Stimulated activated CD8-positive, alpha-beta memory T cell treated with anti-CD3 and anti-CD28 coated beads, Interleukin-4, amount 100 ng/mL, for 48 hours (primary cell): Measurements from ENCODE around the gene EEF1AKMT3.
A peak's percentile ranks its signal among the peaks of the same experiment; 100 is the strongest.

Experiments
- DNase-seq: peaks from one replicate; pipeline ENCODE4 v3.0.0-alpha.2; 2020

The EEF1AKMT3 gene

DNA sequence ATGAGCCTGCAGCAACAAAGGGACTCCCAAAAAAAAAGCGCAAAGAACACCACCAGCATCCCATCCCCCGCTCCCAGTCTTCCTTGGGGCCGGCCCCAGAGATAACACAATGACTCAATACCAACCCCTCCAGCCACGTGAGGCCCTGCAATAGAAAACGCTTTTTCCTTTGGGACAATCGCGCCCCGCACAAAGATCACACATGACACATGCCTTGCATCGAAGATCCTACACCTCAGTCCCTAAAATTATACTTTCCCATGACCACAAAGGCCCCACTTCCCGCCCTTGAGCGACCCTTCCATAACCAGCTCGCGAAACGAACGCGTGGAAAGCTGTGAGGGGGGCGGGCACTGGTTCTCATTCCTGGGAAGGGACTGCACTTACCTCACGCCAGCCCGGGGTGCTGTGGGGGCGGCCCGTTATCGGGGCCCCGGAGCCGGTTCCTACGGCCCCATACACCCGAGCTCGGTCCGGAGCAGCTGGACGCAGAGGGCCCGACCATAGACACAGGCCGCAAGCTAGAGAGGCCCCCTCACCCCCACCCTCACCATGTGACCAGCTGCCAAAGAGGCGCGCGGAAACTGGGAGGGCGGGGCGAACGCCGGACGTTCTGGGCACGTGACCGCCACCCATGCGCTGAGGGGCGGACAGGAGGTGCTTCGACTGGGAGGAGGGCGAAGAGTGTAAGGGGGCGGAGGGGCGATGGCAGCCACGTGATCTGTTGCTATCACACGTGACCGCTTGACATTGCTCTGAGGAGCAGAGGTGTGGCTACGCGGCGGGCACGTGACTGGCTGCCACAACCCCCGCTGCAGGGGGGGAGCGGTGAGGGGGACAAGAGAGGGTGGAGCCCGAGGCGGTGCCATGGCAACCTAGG lies 20.4 kb upstream of the EEF1AKMT3 start, which contains the start of gene CDK4:
CDK4 (minus strand) TSS at position 523 of the 880 bp plus-strand sequence. CDS start 593 bp downstream, outside the sequence.
- DNase-seq: peak; percentile 98

DNA sequence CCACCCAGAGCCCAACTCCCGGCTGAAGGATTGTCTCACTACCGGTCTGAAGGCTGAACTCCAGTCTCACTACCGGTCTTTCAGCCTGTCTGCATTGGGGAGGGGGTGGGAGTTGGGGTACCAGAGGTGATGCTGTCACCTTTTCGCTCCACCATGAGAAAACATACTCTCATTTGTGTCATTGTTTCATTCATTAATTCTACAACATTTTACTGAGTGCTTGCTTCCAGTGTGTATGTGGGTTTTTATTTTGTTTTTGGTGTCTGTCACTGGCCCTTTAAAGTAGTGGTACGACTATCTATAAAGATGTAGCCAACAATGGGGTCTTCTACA lies 19.8 kb upstream of the EEF1AKMT3 start:
- DNase-seq: no peak

DNA sequence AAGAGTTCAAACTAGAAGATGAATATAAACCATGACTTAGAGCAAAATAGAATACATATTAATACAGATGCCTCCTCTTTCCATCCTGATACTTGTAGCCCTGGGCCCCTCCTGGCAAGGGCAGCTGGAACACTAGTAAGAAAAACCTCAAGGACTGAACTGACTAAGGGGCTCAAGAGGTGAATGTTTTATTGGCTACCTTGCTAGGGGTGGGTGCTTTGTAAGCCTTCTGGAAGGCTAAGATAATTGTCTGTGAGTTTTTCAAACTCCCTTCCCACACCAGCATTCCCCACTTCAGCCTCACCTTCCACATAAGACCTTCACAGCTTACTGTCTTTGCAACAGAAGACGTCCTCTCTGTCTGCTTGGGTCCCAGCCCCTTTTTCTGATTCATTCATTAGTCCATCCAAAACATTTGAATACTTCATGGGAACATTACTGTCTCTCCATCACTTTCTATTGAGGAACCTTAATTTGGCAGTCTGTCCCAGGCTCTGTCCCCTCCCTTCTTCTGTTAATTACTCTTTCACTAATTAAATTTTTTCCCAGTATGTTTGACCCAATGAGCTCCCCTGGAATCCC lies 18.6 kb upstream of the EEF1AKMT3 start:
- no peak for DNase-seq

DNA sequence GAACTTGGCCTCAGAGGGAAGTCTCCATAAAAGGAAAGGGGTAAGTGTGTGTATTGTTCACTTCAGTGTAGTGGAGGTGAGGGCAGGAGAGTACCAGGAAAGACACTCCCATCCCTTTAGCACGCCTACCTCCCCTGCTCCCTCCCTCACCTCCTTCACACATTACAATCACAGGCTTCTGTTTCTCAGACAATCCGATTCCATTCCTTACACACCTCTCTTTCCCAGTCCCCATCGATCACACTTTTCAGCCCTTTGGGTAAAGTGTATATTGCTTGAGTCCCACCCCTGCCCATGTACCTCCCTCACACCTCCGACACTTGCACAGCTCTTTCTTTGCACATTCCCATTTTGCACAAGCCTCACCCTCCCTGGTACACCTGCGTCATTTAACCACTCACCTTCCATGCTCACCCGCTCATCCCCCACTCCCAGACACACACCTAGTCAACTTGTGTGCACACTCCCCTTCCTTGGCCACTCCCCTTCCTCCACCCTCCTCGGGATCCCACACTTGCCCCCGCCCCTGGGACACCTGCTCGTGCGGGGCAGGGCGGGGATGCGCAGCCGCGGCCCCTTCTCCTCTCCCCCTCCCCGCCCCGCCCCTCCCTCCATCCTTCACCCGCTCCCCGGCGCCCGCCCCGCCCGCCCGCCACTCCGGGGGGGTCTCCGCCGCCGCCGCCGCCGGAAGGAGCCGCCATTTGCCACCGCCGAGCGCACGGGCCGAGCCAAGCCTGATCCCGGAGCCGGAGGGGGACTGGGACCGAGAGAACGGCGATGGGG lies 17.8 kb upstream of the EEF1AKMT3 start, which contains the start of gene MARCHF9:
MARCHF9 (plus strand) TSS at position 693 of the 783 bp plus-strand sequence. CDS start 426 bp downstream, outside the sequence.
- DNase-seq: peak; percentile 88

DNA sequence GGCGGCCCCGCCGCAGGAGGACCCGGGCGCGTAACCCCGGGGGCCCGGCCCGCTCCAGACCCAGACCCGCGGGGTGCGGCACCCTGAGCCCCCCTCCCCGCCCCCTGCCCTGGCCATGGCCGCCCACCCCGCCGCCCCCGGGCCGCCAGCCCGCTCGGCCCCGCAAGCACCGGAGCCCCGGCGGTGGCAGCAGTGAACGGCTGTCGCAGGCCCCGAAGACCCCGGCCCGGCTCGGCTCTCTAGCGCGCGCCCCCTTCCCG lies 17.3 kb upstream of the EEF1AKMT3 start:
- DNase-seq: no peak

DNA sequence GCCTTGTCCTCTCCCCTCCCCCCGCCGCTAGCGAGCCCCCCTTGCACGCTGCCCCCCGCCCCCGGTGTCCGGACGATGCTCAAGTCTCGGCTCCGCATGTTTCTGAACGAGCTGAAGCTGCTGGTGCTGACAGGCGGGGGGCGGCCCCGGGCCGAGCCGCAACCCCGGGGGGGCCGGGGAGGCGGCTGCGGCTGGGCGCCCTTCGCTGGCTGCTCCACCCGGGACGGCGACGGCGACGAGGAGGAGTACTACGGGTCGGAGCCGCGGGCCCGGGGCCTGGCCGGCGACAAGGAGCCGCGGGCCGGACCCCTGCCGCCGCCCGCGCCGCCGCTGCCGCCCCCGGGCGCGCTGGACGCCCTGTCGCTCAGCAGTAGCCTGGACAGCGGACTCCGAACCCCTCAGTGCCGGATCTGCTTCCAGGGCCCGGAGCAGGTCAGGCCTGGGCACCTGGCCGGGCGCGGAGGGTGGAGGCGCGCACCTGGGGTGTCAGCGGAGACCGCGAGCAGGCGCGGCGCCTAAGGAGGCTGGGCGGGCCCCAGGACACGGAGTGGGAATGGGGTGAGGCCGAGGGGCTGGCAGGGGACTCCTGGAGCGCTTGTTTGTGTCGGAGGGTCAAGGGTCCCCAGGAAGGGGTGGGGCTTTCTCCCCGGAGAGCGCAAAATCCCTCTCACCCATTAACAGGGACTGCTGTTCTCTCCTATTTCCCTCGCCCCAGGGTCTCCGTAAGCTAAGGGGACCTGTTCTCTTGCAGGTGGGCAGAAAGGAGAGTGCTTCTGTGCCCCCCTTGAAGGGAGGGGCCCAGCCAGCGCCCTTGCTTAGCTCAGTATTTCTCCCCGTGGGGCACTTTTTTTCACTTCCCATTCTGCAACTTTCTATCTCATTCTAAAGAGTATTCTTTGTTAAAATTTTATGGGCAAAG lies 16.7 kb upstream of the EEF1AKMT3 start:
- DNase-seq: no peak

DNA sequence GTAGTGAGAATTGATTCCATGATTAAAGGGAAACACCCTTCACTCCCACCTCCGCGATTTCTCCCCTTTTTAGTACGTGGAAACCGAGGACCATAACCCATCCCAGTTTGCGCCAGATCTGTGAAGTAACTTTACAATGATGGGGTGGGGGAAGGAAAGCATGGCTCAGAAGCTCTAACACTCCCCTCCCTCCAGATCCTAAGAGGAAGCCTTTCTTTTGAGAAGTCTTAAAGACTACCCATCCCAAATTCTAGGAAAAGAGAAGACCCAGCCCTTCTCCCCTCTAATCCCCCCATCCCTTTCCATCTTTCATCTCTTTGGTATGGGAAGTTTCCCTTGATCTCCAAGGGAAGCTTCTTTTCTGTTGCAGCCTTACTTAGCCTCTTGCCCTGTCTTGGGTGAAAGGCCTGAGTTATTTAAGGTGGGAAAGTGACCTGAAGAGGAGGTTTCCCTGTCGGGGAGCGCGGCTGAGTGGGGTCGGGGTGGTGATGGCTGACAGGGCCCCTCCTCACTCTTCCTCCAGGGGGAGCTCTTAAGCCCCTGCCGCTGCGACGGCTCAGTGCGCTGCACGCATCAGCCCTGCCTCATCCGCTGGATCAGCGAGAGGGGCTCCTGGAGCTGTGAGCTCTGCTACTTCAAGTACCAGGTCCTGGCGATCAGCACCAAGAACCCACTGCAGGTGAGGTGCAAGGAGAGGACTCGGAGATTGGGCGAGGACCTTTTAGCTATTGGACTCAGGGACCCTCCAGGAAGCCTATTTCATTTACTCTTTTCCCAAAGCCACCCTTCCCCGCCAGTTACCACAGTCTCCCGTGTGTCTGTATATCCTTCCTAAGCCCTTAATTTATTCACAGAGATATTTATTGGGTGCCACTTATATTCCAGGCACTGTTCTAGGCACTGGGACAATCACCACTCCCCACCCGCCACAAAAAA lies 15.7 kb upstream of the EEF1AKMT3 start:
- peak; percentile 83 for DNase-seq

DNA sequence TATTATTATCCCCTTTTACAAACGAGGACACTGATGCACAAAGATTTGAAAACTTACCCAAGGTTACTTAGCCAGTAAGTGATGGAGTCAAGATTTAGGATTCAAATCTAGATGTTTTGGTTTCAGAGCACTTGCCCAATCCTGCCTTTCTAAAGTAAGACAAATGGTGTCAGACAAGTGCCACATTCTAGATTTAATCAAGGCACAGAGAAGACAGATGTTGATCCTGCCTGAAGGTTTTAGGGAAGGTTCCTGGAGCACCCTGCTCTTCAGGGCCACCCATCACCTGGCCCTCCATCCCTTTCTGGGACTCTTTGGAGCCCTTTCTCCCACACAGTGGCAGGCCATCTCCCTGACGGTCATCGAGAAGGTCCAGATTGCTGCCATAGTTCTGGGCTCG lies 14.6 kb upstream of the EEF1AKMT3 start:
- no peak for DNase-seq

DNA sequence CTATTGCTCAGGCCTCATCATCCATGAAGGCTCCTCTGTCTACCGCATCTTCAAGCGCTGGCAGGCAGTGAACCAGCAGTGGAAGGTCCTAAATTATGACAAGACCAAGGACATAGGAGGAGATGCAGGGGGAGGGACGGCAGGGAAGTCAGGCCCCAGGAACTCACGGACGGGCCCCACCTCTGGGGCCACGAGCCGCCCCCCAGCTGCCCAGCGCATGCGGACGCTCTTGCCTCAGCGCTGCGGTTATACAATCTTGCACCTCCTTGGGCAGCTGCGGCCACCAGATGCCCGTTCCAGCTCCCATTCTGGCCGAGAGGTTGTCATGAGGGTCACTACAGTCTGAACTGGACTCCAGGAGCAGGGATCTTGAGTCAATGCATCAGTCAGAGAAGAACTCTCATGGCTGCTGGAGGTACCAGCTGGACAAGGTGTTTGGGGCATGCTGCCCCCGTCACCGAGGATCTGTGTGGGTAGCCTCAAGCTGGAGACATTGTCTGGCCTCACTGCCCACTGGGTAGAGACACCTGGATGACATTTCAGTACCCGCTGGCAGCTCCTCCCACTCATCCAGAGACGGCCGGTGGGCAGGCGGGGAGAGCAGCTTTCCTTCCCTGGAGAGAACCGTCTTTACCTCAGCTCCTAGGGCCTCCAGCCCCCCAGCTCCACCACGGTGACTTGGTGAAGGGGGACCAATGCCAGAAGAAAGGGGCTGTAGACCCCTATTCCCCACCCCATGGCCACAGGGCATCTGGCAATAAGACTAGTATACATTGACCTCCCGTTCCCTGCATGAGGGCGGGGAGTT lies 13.7 kb upstream of the EEF1AKMT3 start:
- no peak for DNase-seq

DNA sequence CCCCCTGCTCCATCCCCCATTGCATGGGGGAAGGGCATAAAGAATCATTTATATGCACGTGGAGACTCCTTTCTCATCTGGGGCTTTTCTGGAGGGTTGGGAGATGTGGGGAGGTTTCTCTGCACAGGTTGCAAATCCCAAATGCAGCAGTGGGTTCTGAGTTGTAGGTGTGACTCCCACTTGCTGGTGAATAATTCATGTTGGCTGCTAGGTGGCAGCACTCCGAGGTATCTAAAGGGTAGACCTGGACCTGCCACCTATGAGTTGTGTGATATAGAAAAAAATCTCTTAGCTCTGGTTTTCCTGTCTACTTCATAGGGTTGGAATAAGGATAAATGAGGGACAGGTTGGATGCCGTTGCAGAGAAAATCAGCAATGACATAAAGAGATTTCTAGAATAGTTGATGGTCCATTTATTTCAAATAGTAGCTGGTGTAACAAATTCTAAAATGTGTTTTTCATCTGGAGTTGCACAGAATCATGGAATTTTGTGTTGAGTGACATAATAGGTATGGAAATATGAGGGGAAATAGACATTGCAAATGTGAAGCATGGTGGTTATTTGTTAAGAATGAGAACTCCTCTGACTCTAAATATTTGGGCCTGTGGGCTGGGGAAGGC lies 12.9 kb upstream of the EEF1AKMT3 start:
- DNase-seq: no peak

DNA sequence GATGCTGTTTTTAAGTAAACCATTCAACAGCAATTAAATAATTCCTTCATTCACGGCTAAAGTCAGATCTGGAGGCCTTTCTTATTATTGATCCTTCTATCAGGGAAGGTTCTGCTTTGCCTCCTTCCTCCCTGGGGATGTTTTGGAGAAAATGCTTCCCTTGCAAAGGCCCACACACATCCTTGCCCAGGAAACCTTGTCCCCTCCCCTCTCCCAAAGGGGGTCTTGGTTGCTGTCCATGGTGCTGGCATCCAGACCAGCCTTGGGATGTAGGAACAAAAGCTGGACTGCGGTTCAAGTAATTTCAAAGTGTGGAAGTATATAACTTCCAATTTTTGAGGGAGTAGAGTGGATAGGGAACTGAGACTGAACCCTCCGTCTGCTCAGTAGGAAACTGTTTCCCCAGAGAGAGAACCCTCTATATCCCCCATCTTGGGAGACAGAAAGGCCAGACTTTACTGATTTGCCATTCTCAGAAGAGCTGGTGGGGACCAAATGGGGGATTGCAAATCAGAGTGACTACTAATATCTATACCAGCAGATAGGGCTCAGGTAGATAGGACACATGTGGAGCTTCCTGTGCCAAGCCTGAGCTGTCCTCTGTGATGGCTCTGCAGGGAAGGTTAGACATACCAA lies 11.9 kb upstream of the EEF1AKMT3 start:
- no peak for DNase-seq

DNA sequence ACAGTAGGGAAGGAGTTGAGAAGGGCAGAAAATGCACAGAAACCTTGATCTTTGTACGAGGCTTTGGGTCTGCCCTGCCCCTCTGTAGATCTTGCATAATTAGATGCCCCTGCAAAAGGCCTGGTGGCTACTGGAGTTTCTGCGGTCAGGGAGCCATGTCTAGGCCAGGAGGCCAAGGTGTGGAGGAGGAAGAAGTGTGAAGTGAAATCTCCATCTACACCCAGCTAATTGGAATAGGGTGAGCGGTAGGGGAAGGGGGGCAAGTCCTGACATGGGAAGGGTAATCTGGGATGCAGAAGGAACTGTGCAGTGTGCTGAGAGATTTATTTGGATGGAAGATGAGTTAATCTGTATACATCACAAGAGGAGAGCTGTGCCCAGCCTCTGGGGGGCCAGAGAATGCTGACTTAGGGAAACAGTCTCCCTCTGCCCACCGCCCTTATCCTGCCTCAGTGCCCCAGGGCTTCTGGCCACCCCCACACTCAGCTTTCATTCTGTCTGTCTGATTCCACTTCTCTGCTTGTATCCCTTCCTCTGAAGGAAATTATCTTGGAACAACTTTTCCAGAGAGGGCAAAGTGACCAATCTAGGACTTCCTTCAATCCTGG lies 10.9 kb upstream of the EEF1AKMT3 start:
- no peak for DNase-seq

DNA sequence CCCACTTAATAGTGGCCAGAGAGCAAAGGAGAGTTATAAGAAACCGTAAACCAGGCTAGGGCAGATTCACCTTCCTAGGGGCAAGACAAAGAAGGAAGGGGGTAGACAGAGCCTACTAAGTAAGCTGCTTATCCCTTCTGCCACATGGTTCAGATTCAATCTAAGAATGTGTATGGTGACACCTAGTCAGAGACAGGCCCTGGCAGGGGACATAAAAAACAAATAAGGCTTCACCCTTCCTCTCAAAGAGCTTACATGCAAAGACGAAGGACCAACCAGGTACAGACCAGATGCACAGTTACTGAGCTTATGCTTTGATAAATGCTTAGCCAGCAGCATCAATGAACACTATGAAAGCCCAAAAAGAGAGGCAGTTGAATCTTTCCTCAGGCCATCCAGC lies 10.0 kb upstream of the EEF1AKMT3 start:
- DNase-seq: no peak

DNA sequence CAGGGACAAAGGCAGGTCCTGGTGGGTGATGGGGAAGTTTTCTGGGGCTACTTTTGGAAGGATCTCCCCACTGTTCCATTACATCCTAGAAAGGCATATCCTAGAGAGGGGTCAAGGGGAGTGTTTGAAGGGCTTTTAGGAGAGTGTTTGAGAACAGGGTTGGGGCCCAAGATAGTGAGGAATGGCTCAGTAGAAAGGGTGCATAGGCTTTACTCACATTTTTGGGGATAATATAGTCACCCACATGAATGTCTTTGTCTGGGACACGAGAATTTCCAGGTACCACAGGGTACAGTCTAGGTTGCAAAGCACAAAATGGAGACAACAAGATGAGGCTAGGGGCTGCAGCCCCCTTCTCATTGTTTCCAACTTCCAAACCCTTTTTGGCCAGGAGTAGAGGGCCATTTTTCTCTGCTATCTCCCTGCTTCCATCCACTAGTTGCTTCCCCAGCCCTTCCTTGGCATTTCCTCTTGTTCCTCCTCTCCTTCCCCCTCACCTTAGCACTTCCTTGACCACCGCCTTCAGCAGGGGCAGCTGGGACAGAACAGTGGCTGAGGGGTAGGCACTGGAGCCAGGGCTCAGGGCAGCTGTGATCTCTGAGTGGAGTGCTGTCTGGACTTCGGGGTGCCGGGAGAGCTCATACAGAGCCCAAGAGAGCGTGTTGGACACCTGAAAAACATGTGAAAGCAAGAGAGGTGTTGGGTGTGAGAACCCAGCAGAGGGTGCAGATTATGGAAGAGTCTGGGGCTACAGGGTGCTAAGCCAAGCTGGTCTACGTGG lies 8.3 kb upstream of the EEF1AKMT3 start:
- DNase-seq: no peak

DNA sequence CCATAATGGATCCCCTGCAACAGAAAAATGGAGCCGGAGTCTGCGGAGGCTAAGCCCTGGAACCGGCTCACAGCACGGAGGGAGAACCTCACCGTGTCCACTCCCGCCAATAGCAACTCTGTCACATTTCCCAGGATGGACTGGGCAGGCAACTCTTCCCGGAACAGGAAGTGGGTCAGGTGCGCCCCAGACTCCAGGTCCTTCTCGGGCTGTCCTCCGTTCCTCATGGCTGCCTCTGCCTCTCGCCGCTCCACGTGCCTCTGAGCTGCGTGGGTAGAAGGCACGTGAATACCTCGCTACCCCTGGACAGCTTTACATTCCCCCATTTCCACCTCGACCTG lies 7.8 kb upstream of the EEF1AKMT3 start:
- peak; percentile 45 for DNase-seq

DNA sequence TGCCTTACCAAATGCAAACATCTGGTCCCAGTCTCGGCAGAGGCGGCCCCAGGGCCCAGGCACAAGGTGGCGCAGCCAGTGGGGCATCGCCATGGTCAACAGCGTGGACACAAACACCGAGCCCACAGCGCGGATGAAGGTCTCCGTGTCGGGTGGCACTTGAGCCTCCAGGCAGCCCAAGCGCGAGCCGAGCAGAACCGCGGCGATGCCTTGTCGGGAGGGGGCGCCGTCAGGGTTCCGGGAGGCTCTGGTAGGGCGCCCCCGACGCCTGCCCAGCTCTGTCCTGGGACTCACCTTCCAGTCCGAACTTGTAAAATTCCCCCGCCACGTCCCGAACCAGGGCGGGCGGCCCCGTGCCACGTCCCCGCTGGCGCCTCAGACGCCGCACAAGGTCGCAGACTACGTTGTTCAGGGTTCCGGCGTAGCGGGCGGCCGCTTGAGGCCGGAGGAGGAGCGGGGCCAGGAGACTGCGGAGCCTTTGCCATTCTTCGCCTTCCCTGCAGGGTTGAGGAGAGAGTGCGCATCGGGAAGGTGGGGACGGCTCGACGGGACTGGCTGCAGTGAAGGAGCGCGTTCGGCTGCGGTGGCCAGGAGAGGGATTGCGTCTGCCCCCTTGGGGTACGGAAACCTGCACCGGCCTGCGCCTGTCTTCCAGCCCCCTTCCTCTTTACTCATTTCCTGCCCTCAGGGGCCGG lies 7.3 kb upstream of the EEF1AKMT3 start:
- DNase-seq: peak; percentile 74

DNA sequence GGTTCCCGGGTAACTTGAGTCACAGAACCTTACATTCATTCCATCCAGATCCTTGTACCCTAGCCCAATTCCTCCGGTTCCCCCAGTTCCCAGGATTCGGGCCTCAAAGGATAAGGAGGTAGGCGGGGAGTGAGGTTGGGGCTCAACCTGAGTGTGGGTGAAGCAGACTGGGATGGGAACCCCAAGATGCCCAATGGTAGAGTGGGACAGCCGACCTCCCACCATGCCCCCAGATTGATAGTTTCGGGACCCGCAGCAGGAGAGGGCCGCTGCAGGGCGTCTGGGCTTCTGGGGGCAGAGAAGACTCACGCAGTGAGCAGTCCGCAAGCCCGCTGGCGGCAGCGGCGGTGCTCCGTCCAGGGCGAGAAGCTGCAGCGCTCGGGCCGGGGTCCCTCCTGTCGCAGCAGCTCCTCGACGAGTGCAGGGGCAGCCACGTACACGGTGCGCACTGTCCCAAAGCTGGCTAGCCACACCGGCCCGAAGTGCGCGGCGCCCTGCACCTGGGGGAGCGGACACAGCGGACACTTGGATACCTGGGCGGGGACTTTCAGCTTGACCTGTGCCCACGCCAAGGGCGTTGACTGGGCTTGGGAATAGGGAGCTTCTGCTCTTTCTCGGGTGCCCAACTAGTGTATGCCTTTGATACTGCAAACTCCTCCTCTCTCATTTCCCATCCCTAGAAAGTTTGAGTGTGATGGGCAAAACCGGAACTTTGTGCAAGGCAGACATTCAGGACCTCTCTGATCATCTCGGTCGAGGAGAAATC lies 6.5 kb upstream of the EEF1AKMT3 start:
- DNase-seq: no peak
